B cell (primary cell): Measurements from ENCODE around the gene RNF227. TPM values are rescaled to one million over a fixed set of nuclear protein-coding genes. Genes with fewer than 3 reads are reported as not detected.

Experiments used
- ATAC-seq: fragments of 200-7000 bp; cut with Tn5 transposase; one replicate; pipeline ENCODE4 v1.10.0; 2021; ENCODE audit warnings: low read depth, mild to moderate bottlenecking, moderate number of reproducible peaks, moderate library complexity
- CTCF ChIA-PET: fragments of 350-600 bp; sonication (Branson Sonifier 250); formaldehyde crosslinking; loops from one replicate; lab custom pipeline; 2021; ENCODE audit warnings: antibody characterized with exemption, inconsistent platforms; lab: Charles Lee
- POLR2A ChIA-PET: fragments of 350-600 bp; sonication (Branson Sonifier 250); formaldehyde crosslinking; loops from one replicate; lab custom pipeline; 2021; ENCODE audit warnings: antibody characterized with exemption; lab: Charles Lee
- DNase-seq: peaks from one replicate; pipeline ENCODE4 v3.0.0; 2013
- H2AFZ ChIP-seq: 2 replicates; pipeline ENCODE4 v1.6.1; 2012; ENCODE audit warnings: mild to moderate bottlenecking, low read depth, low read length; ENCODE audit not compliant: insufficient read depth, poor library complexity, severe bottlenecking
- H3K27ac ChIP-seq, 2 donors: 1 replicate in 1 of 2; 2 replicates in 1 of 2; pipeline ENCODE4 v1.5.1; 2012 to 2013; ENCODE audit warnings: low read length in 2 of 2, mild to moderate bottlenecking in 2 of 2, moderate library complexity in 1 of 2
- H3K27me3 ChIP-seq, 4 experiments: fragments of 200-600 bp in 1 of 4; sonication (generic) in 1 of 4; replicated peaks in 1 of 4; 1 replicate in 2 of 4; 2 replicates in 2 of 4; pipeline versions ENCODE4 v1.6.1 to v1.7.0; 2013 to 2016; ENCODE audit warnings: low read length in 3 of 4, mild to moderate bottlenecking in 2 of 4, mixed read lengths in 1 of 4, moderate library complexity in 1 of 4; ENCODE audit not compliant: insufficient read depth in 4 of 4, control insufficient read depth in 3 of 4; ENCODE audit errors: control extremely low read depth in 1 of 4
- H3K36me3 ChIP-seq, 2 experiments: replicated peaks in 1 of 2; 1 replicate in 1 of 2; 2 replicates in 1 of 2; pipeline versions ENCODE4 v1.6.1 to v1.7.1; 2013; ENCODE audit warnings: low read length in 1 of 2; ENCODE audit not compliant: insufficient read depth in 2 of 2, control insufficient read depth in 1 of 2; ENCODE audit errors: control extremely low read depth in 1 of 2, extremely low read depth in 1 of 2
- H3K4me1 ChIP-seq, 2 donors: fragments of 200-600 bp in 1 of 2; sonication (generic) in 1 of 2; 1 replicate in 1 of 2; 2 replicates in 1 of 2; pipeline versions ENCODE4 v1.5.1 to v1.6.1; 2013 to 2017; ENCODE audit warnings: low read length in 2 of 2; ENCODE audit not compliant: control insufficient read depth in 2 of 2, insufficient read depth in 2 of 2
- H3K4me2 ChIP-seq: replicated peaks from 2 replicates; pipeline ENCODE3; 2012; ENCODE audit warnings: mild to moderate bottlenecking, low read depth, low read length; ENCODE audit not compliant: poor library complexity, severe bottlenecking
- H3K4me3 ChIP-seq, 5 experiments: fragments of 200-600 bp in 1 of 5; sonication (generic) in 1 of 5; 1 replicate in 3 of 5; 2 replicates in 2 of 5; pipeline versions ENCODE4 v1.5.1 to v1.7.0; 2011 to 2016; ENCODE audit warnings: low read length in 4 of 5, mild to moderate bottlenecking in 4 of 5, low read depth in 2 of 5, control low read depth in 1 of 5, moderate library complexity in 1 of 5; ENCODE audit not compliant: insufficient read depth in 1 of 5; ENCODE audit errors: control extremely low read depth in 1 of 5, extremely low read depth in 1 of 5
- H3K79me2 ChIP-seq: fragments of 200-600 bp; sonication (generic); one replicate; pipeline ENCODE4 v1.6.0; 2016; ENCODE audit warnings: low read length; ENCODE audit not compliant: control insufficient read depth, insufficient read depth
- H3K9ac ChIP-seq: fragments of 200-600 bp; sonication (generic); 2 replicates; pipeline ENCODE4 v1.6.1; 2017; ENCODE audit warnings: mild to moderate bottlenecking, low read length, moderate library complexity
- H3K9me3 ChIP-seq, 3 donors: one replicate each; pipeline versions ENCODE4 v1.6.1 to v1.7.1; 2013; ENCODE audit warnings: low read length in 2 of 3; ENCODE audit not compliant: control insufficient read depth in 2 of 3, insufficient read depth in 1 of 3; ENCODE audit errors: control extremely low read depth in 1 of 3
- H4K20me1 ChIP-seq: 2 replicates; pipeline ENCODE4 v1.6.0; 2012; ENCODE audit warnings: mild to moderate bottlenecking, low read length; ENCODE audit not compliant: insufficient read depth, control insufficient read depth, poor library complexity, severe bottlenecking
- H3K27ac Mint-ChIP-seq: one replicate; pipeline ENCODE4 v1.8.0; 2021; ENCODE audit warnings: mixed read lengths
- H3K27me3 Mint-ChIP-seq: one replicate; pipeline ENCODE4 v1.8.0; 2021; ENCODE audit warnings: mixed read lengths
- H3K4me1 Mint-ChIP-seq: one replicate; pipeline ENCODE4 v1.8.0; 2021; ENCODE audit warnings: mixed read lengths
- H3K4me3 Mint-ChIP-seq: one replicate; pipeline ENCODE4 v1.8.0; 2021; ENCODE audit warnings: mixed read lengths
- H3K9me3 Mint-ChIP-seq: one replicate; pipeline ENCODE4 v1.8.0; 2022; ENCODE audit warnings: mixed read lengths; ENCODE audit not compliant: insufficient read depth
- EZH2 ChIP-seq: IDR thresholded peaks from 2 replicates; pipeline ENCODE4 v1.6.1; 2012; ENCODE audit warnings: borderline replicate concordance, low read depth, mild to moderate bottlenecking, moderate library complexity, low read length; ENCODE audit not compliant: insufficient read depth, poor library complexity, severe bottlenecking
- WGBS: methylation state at CpG from one replicate; pipeline ENCODE4 v1.1.5; 2013; ENCODE audit warnings: missing lambda C conversion rate; ENCODE audit not compliant: insufficient coverage; 5-methylcytosine and 5-hydroxymethylcytosine counted together
- intact Hi-C: fragments of 100-400 bp; cut with micrococcal nuclease; formaldehyde crosslinking; loops from one replicate; pipeline ENCODE4 v1.10.0; 2022
- polyA plus RNA-seq: library from polyadenylated mRNA; depleted of rRNA; stranded (reverse); fragments of >200 nt; gene quantifications from 2 replicates; pipeline ENCODE4 v1.2.3, GENCODE V29; 2012
- total RNA-seq, 2 donors: library from RNA; stranded (reverse); fragments of 120-200 nt in 1 of 2; gene quantifications; 1 replicate in 1 of 2; 2 replicates in 1 of 2; pipeline versions ENCODE4 v1.2.3 to v1.2.4, GENCODE V29; 2013 to 2022
- TF ChIP-seq, protein P1 (sequence below): fragments of 200-600 bp; IDR thresholded peaks from one replicate; pipeline ENCODE4 v1.8.0; 2022; ENCODE audit warnings: antibody characterized with exemption, mild to moderate bottlenecking

RNF227 gene
- total and polyA plus RNA-seq, 2 donors (not counting 1 experiment from before 2014, with no cell fraction given), result 3.8 to 11.8 TPM

DNA sequence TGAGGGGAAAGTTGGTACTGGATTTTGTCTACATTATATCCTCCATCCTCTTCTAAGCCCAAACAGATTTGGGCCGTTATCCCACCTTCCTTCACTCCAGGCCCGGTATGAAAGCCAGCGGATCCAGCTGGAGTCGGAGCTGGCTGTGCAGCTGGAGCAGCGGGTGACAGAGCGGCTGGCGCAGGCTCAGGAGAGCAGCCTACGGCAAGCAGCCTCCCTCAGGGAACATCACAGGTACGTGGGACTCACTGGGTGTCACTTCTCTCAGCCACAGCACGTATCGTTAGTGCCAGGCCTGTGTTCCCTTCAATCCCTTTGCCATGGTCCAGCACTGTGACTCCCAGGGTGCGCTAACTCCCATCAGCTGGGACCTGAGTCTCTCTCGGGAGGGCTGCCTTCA, 27.2 kb upstream of the RNF227 start:
- WGBS, result 91% methylated on average over 13 of the region's 13 CpGs
- no peak overlapping the region for H3K9ac ChIP-seq
- Mint-ChIP-seq H3K27me3 (no peaks in the 10 kb centered on the region), H3K27ac (no peak overlapping the region), H3K9me3 (no peaks in the 10 kb centered on the region), H3K4me3 (no peak overlapping the region), H3K4me1 (no peaks in the 10 kb centered on the region)
- H3K4me3 ChIP-seq, result no peak overlapping the region
- no peak for DNase-seq
- H3K9me3 ChIP-seq, result no peaks in the 10 kb centered on the region
- H3K4me1 ChIP-seq, result peaks cover 0 to 11% of the 10 kb centered on the region in 2 donors
- ChIA-PET POLR2A (no interaction called here), CTCF (interaction anchor here (1.0 to 2.1 kb wide), 2 partner anchors 30 to 47 kb away, joined by 3 to 8 read pairs; no protein-coding TSS in a partner anchor)
- no peaks in the 10 kb centered on the region for H3K79me2 ChIP-seq
- H3K27ac ChIP-seq, result no peak overlapping the region
- no peak for ATAC-seq
- TF ChIP-seq, protein P1, sequence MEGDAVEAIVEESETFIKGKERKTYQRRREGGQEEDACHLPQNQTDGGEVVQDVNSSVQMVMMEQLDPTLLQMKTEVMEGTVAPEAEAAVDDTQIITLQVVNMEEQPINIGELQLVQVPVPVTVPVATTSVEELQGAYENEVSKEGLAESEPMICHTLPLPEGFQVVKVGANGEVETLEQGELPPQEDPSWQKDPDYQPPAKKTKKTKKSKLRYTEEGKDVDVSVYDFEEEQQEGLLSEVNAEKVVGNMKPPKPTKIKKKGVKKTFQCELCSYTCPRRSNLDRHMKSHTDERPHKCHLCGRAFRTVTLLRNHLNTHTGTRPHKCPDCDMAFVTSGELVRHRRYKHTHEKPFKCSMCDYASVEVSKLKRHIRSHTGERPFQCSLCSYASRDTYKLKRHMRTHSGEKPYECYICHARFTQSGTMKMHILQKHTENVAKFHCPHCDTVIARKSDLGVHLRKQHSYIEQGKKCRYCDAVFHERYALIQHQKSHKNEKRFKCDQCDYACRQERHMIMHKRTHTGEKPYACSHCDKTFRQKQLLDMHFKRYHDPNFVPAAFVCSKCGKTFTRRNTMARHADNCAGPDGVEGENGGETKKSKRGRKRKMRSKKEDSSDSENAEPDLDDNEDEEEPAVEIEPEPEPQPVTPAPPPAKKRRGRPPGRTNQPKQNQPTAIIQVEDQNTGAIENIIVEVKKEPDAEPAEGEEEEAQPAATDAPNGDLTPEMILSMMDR, result no peak
- TF ChIP-seq EZH2, result no peak
- no peaks in the 10 kb centered on the region for H3K27me3 ChIP-seq
- no peak overlapping the region for H2AFZ ChIP-seq
- H3K36me3 ChIP-seq, result peaks cover 17 to 59% of the 10 kb centered on the region in 2 experiments
- no peak overlapping the region for H3K4me2 ChIP-seq
- H4K20me1 ChIP-seq, result no peaks in the 10 kb centered on the region
- intact Hi-C loops, result no loop called here

GRCh38 chr17:7940743-7941142, 24.7 kb upstream of the RNF227 start:
- ChIA-PET POLR2A (no interaction called here), CTCF (interaction anchor here (1.5 to 2.2 kb wide), 2 partner anchors 49 to 78 kb away, joined by 4 to 12 read pairs; no protein-coding TSS in a partner anchor)
- no peak overlapping the region for H3K27ac ChIP-seq
- intact Hi-C loops, result no loop called here
- DNase-seq (no peak), ATAC-seq (no peak)
- H3K79me2 ChIP-seq, result no peaks in the 10 kb centered on the region
- no peak overlapping the region for H2AFZ ChIP-seq
- Mint-ChIP-seq H3K27me3 (no peaks in the 10 kb centered on the region), H3K9me3 (no peaks in the 10 kb centered on the region), H3K4me3 (no peak overlapping the region), H3K27ac (no peak overlapping the region), H3K4me1 (no peaks in the 10 kb centered on the region)
- H3K4me3 ChIP-seq, result no peak overlapping the region
- no peak overlapping the region for H3K9ac ChIP-seq
- H3K27me3 ChIP-seq, result no peaks in the 10 kb centered on the region
- H3K4me1 ChIP-seq, result peaks cover 0 to 9% of the 10 kb centered on the region in 2 donors
- 100% methylated on average over 3 of the region's 6 CpGs for WGBS
- H3K4me2 ChIP-seq, result no peak overlapping the region
- TF ChIP-seq EZH2, result no peak
- TF ChIP-seq, protein P1, result no peak
- no peaks in the 10 kb centered on the region for H3K9me3 ChIP-seq
- no peaks in the 10 kb centered on the region for H4K20me1 ChIP-seq
- peaks cover 11 to 51% of the 10 kb centered on the region in 2 experiments for H3K36me3 ChIP-seq
